HG03457 (cell line): ENCODE results near the gene TIGD1.

ENCODE experiments used
- ATAC-seq: cut with Tn5 transposase; IDR thresholded peaks from one replicate; pipeline ENCODE4 v1.9.1; 2021; ENCODE audit warnings: moderate number of reproducible peaks; ENCODE audit not compliant: unreplicated experiment

Gene TIGD1

GRCh38 chr2:232524771-232525170 is 25.6 kb downstream of the TIGD1 start:
- ATAC-seq: no peak

GRCh38 chr2:232523682-232524597 is 26.4 kb downstream of the TIGD1 start:
- ATAC-seq: no peak

GRCh38 chr2:232523402-232523681 is 27.0 kb downstream of the TIGD1 start:
- ATAC-seq: no peak

GRCh38 chr2:232522623-232523401 is 27.5 kb downstream of the TIGD1 start:
- ATAC-seq: no peak

- no peak for ATAC-seq
These were observed 28.3 kb downstream of the TIGD1 start for GRCh38 chr2:232521959-232522622.

GRCh38 chr2:232521098-232521497 is 29.3 kb downstream of the TIGD1 start:
- no peak for ATAC-seq

- ATAC-seq: no peak
These were observed 29.9 kb downstream of the TIGD1 start for GRCh38 chr2:232520489-232520888.

GRCh38 chr2:232519581-232520438 is 30.5 kb downstream of the TIGD1 start, which contains the start of gene PRSS56:
Gene PRSS56, plus strand, starts transcription at chr2:232520388. Its CDS starts 211 bp downstream, at chr2:232520599.
- no peak for ATAC-seq

- ATAC-seq: no peak
These were observed 31.5 kb downstream of the TIGD1 start for GRCh38 chr2:232518844-232519243.

GRCh38 chr2:232516551-232516950 is 33.8 kb downstream of the TIGD1 start:
- ATAC-seq: no peak

GRCh38 chr2:232515639-232516038 is 34.7 kb downstream of the TIGD1 start:
- ATAC-seq: no peak

- ATAC-seq: no peak
These were observed 37.0 kb downstream of the TIGD1 start for GRCh38 chr2:232513353-232513752.

- ATAC-seq: no peak
These were observed 37.8 kb downstream of the TIGD1 start for GRCh38 chr2:232512602-232513001.

GRCh38 chr2:232511336-232511890 is 38.9 kb downstream of the TIGD1 start:
- no peak for ATAC-seq

- ATAC-seq: no peak
These were observed 42.1 kb downstream of the TIGD1 start for GRCh38 chr2:232508251-232508650.

GRCh38 chr2:232506709-232507108 is 43.6 kb downstream of the TIGD1 start:
- ATAC-seq: no peak

- ATAC-seq: no peak
These were observed 44.5 kb downstream of the TIGD1 start for GRCh38 chr2:232505856-232506255.

GRCh38 chr2:232504438-232504837 is 45.9 kb downstream of the TIGD1 start:
- ATAC-seq: no peak

- ATAC-seq: no peak
These were observed 46.5 kb downstream of the TIGD1 start for GRCh38 chr2:232503809-232504323.
